HFFc6 (cell line): Measurements from ENCODE around the gene KDF1. TPM values are rescaled to one million over a fixed set of nuclear protein-coding genes. Genes with fewer than 3 reads are reported as not detected.

ENCODE experiments used
- DNase-seq: peaks from one replicate; pipeline ENCODE4 v3.0.0-alpha.2; 2018
- H3K27ac Mint-ChIP-seq: 2 replicates; pipeline ENCODE4 v1.8.0; 2020; ENCODE audit warnings: mild to moderate bottlenecking, mixed read lengths
- H3K27me3 Mint-ChIP-seq: 2 replicates; pipeline ENCODE4 v1.8.0; 2021; ENCODE audit warnings: mild to moderate bottlenecking, moderate library complexity, mixed read lengths; ENCODE audit not compliant: insufficient read depth
- H3K36me3 Mint-ChIP-seq: 2 replicates; pipeline ENCODE4 v1.8.0; 2021; ENCODE audit warnings: low read depth, mixed read lengths
- H3K4me1 Mint-ChIP-seq: 2 replicates; pipeline ENCODE4 v1.8.0; 2020; ENCODE audit warnings: low read depth, mixed read lengths
- H3K4me3 Mint-ChIP-seq: 2 replicates; pipeline ENCODE4 v1.8.0; 2020; ENCODE audit warnings: mild to moderate bottlenecking, moderate library complexity, mixed read lengths
- H3K9me3 Mint-ChIP-seq: 2 replicates; pipeline ENCODE4 v1.8.0; 2020; ENCODE audit warnings: mild to moderate bottlenecking, mixed read lengths
- CTCF ChIP-seq: fragments of 200-600 bp; sonication (generic); IDR thresholded peaks from 2 replicates; pipeline ENCODE4 v1.5.0; 2021; ENCODE audit warnings: antibody characterized with exemption, mild to moderate bottlenecking
- total RNA-seq, 6 experiments: library from RNA; stranded (reverse); fragmentation: NEBNext Ultra II Directional; extraction: Animal tissue kit (Norgen Biotek cat#: 25700); gene quantifications; 2 replicates in 1 of 6; 3 replicates in 5 of 6; pipeline ENCODE4 v1.2.3, GENCODE V29; 2021

KDF1 gene
- total RNA-seq, 6 experiments from 2014 or later: not detected

GRCh38 chr1:26945728-26946127 is 14.5 kb downstream of the KDF1 start:
- H3K27ac Mint-ChIP-seq: no peak overlapping the region
- H3K27me3 Mint-ChIP-seq: no peaks in the 10 kb centered on the region; the same call in 1 of the 2 replicates
- peaks cover 33% of the 10 kb centered on the region for H3K36me3 Mint-ChIP-seq
- H3K4me3 Mint-ChIP-seq: no peak overlapping the region
- no peak for DNase-seq
- TF ChIP-seq CTCF: no peak
- H3K4me1 Mint-ChIP-seq: no peaks in the 10 kb centered on the region; the same call in 1 of the 2 replicates
- H3K9me3 Mint-ChIP-seq: no peaks in the 10 kb centered on the region

GRCh38 chr1:26945138-26945537 is 15.1 kb downstream of the KDF1 start:
- TF ChIP-seq CTCF: no peak
- no peak for DNase-seq
- Mint-ChIP-seq H3K27me3 (no peaks in the 10 kb centered on the region; the same call in 1 of the 2 replicates), H3K36me3 (peaks cover 33% of the 10 kb centered on the region), H3K9me3 (no peaks in the 10 kb centered on the region), H3K4me1 (peaks cover 5% of the 10 kb centered on the region), H3K27ac (no peak overlapping the region), H3K4me3 (no peak overlapping the region)

- H3K27ac Mint-ChIP-seq: no peak overlapping the region
These were observed 17.6 kb downstream of the KDF1 start for GRCh38 chr1:26942656-26943055.

GRCh38 chr1:26941311-26941710 is 19.0 kb downstream of the KDF1 start:
- no peak for DNase-seq
- Mint-ChIP-seq H3K36me3 (peaks cover 39% of the 10 kb centered on the region), H3K9me3 (no peaks in the 10 kb centered on the region), H3K4me1 (peaks cover 14% of the 10 kb centered on the region), H3K27me3 (no peaks in the 10 kb centered on the region; the same call in 1 of the 2 replicates), H3K4me3 (no peak overlapping the region), H3K27ac (no peak overlapping the region)
- no peak for TF ChIP-seq CTCF

More at GRCh38 chr1:26942656-26943055, 17.6 kb downstream of the KDF1 start:
- Mint-ChIP-seq H3K27me3 (no peaks in the 10 kb centered on the region; the same call in 1 of the 2 replicates), H3K36me3 (peaks cover 41% of the 10 kb centered on the region), H3K9me3 (no peaks in the 10 kb centered on the region), H3K4me1 (peaks cover 14% of the 10 kb centered on the region), H3K4me3 (no peak overlapping the region)
- TF ChIP-seq CTCF: no peak
- DNase-seq: no peak

GRCh38 chr1:26938659-26939025 is 21.6 kb downstream of the KDF1 start:
- Mint-ChIP-seq H3K4me3 (no peak overlapping the region), H3K36me3 (peaks cover 33% of the 10 kb centered on the region), H3K9me3 (no peaks in the 10 kb centered on the region), H3K27me3 (no peaks in the 10 kb centered on the region; the same call in 1 of the 2 replicates), H3K4me1 (peaks cover 14% of the 10 kb centered on the region), H3K27ac (no peak overlapping the region; the same call in 1 of the 2 replicates)
- no peak for TF ChIP-seq CTCF
- no peak for DNase-seq
